Measurements from ENCODE around the gene PRPF31. TPM values are rescaled to one million over a fixed set of nuclear protein-coding genes. Genes with fewer than 3 reads are reported as not detected.

The PRPF31 gene
- total and polyA plus RNA-seq, 2 of the 4 experiments (the other 2 are of a cell fraction): 65.4 to 66.1 TPM

GRCh38 chr19:54156953-54157352 is 41.4 kb downstream of the PRPF31 start:
- Histone ChIP-seq H3K9me1 (ENCODE audit: insufficient read depth, low read length) (no peaks in the 10 kb centered on the region; the same call in 1 of the 2 replicates), H3K4me3 (ENCODE audit: insufficient read depth, low read depth, low read length) (no peak overlapping the region), H3K9ac (ENCODE audit: low read depth, low read length) (no peak overlapping the region), H3K14ac (replicated peaks; ENCODE audit: low read depth, low read length) (no peak overlapping the region), H3K18ac (ENCODE audit: low read depth, low read length) (no peak overlapping the region), H4K20me1 (ENCODE audit: insufficient read depth, low read length) (peaks cover 7% of the 10 kb centered on the region; the same call in 1 of the 2 replicates), H4K8ac (ENCODE audit: low read depth in 2 of 2, low read length in 2 of 2) (no peak overlapping the region), H3K23ac (ENCODE audit: low read depth, low read length) (no peak overlapping the region), H3K4me2 (ENCODE audit: low read depth, low read length) (no peak overlapping the region), H4K91ac (ENCODE audit: insufficient read depth, low read depth, low read length) (no peak overlapping the region), H3K27me3 (ENCODE audit: control insufficient read depth, insufficient read depth, low read length) (no peaks in the 10 kb centered on the region), H3K56ac (ENCODE audit: extremely low read depth, insufficient read depth, low read length) (no peak overlapping the region), H2BK5ac (ENCODE audit: low read depth, low read length, poor library complexity, severe bottlenecking) (no peak overlapping the region), H3K27ac (ENCODE audit: insufficient read depth, low read length) (no peak overlapping the region), H3K79me1 (ENCODE audit: low read depth in 1 of 2, low read length in 2 of 2) (peaks cover 10 to 38% of the 10 kb centered on the region in 2 experiments; a peak in 3 of 4 replicates), H2BK20ac (ENCODE audit: low read depth, low read length) (no peak overlapping the region), H3K9me3 (ENCODE audit: control insufficient read depth, insufficient read depth, low read length) (no peaks in the 10 kb centered on the region), H2BK15ac (ENCODE audit: low read depth, low read length) (no peak overlapping the region), H2AFZ (replicated peaks; ENCODE audit: low read length, poor library complexity) (no peak overlapping the region), H3K4ac (ENCODE audit: low read depth, low read length) (no peak overlapping the region), H2BK120ac (ENCODE audit: low read depth, low read length) (no peak overlapping the region), H2AK5ac (ENCODE audit: low read depth, low read length) (no peak overlapping the region), H3K4me1 (ENCODE audit: control insufficient read depth, insufficient read depth, low read length) (peaks cover 11% of the 10 kb centered on the region), H3K36me3 (ENCODE audit: control insufficient read depth, insufficient read depth, low read length) (peaks cover 47% of the 10 kb centered on the region), H4K5ac (ENCODE audit: low read depth, low read length) (no peak overlapping the region), H2AK9ac (replicated peaks; ENCODE audit: low read depth, low read length, poor library complexity) (no peak overlapping the region)
- DNase-seq (no peak), ATAC-seq (ENCODE audit: low read depth) (no peak)
- intact Hi-C loops (cut with micrococcal nuclease) (loop anchor here (5.0 kb wide), 1 partner anchor 1125 kb away; the partner anchor contains the start of genes BRSK1 and HSPBP1), dilution Hi-C loops (cut with HindIII; ENCODE audit: low sequenced_read_pairs, unreplicated experiment) (no loop called here), in situ Hi-C loops (cut with MboI; ENCODE audit: low sequenced_read_pairs) (no loop called here)
- ChIA-PET POLR2A (ENCODE audit: unreplicated experiment) (no interaction called here), CTCF (no interaction called here)
- TF ChIP-seq CHD1 (IDR thresholded peaks at IDR 0.05; ENCODE audit: low read depth, low read length) (no peak), POLR2A (IDR thresholded peaks at IDR 0.05; ENCODE audit: low read depth, low read length) (0 out of 2 replicates have a peak, but pooled peaks have one; percentile 20)
- BruUV-seq (replicated peaks): no TSS peak
- no CpG with 5 or more reads among the region's 3 CpGs for WGBS, 2 experiments (ENCODE audit: extremely low coverage in 2 of 2, insufficient read length in 1 of 2)
